HepG2 (cell line): ENCODE measurements around the gene SYMPK. TPM values are rescaled to one million over a fixed set of nuclear protein-coding genes. Genes with fewer than 3 reads are reported as not detected.
A peak's percentile ranks its signal among the peaks of the same experiment; 100 is the strongest.

ENCODE experiments used
- AGO2 ChIP-seq: fragments of 200-400 bp; formaldehyde crosslinking; optimal IDR thresholded peaks from 2 replicates; pipeline ENCODE3; 2017; ENCODE audit warnings: mild to moderate bottlenecking, low read depth, low read length, moderate library complexity
- BCL6 ChIP-seq: IDR thresholded peaks from 2 replicates; pipeline ENCODE4 v1.6.1; 2016; ENCODE audit warnings: missing genetic modification reagents, missing compliant biosample characterization
- CCDC6 ChIP-seq: sonication (generic); formaldehyde crosslinking; IDR thresholded peaks from 2 replicates; pipeline ENCODE4 v1.8.1; 2022; ENCODE audit warnings: mild to moderate bottlenecking, missing genetic modification reagents, moderate library complexity
- CEBPG ChIP-seq: IDR thresholded peaks from 2 replicates; pipeline ENCODE4 v1.6.1; 2016
- CENPT ChIP-seq: sonication (generic); formaldehyde crosslinking; IDR thresholded peaks from 2 replicates; pipeline ENCODE4 v1.8.0; 2022; ENCODE audit warnings: low read depth, mild to moderate bottlenecking, moderate library complexity, missing genetic modification reagents
- HINFP ChIP-seq: sonication (generic); formaldehyde crosslinking; IDR thresholded peaks from 2 replicates; pipeline ENCODE4 v1.4.0; 2020; ENCODE audit warnings: low read depth, mild to moderate bottlenecking, missing genetic modification reagents
- JDP2 ChIP-seq: sonication (generic); formaldehyde crosslinking; IDR thresholded peaks from 2 replicates; pipeline ENCODE4 v1.8.1; 2022; ENCODE audit warnings: missing genetic modification reagents, borderline replicate concordance
- KDM4B ChIP-seq: sonication (generic); formaldehyde crosslinking; IDR thresholded peaks from 2 replicates; pipeline ENCODE4 v1.4.0; 2020; ENCODE audit warnings: missing genetic modification reagents
- KLF16 ChIP-seq, 2 experiments: sonication (generic) in 1 of 2; formaldehyde crosslinking in 1 of 2; IDR thresholded peaks; 2 replicates each; pipeline versions ENCODE4 v1.6.1 to v1.8.0; 2016 to 2023; ENCODE audit warnings: missing genetic modification reagents in 2 of 2, missing compliant biosample characterization in 1 of 2
- MATR3 ChIP-seq: sonication (generic); formaldehyde crosslinking; IDR thresholded peaks from 2 replicates; pipeline ENCODE4 v1.4.0; 2020; ENCODE audit warnings: missing genetic modification reagents
- MYC ChIP-seq: sonication (generic); formaldehyde crosslinking; IDR thresholded peaks from 2 replicates; pipeline ENCODE4 v1.9.0; 2021; ENCODE audit warnings: missing genetic modification reagents, borderline replicate concordance
- NAIF1 ChIP-seq: sonication (generic); formaldehyde crosslinking; IDR thresholded peaks from 2 replicates; pipeline ENCODE4 v1.5.0; 2020; ENCODE audit warnings: mild to moderate bottlenecking, missing genetic modification reagents, borderline replicate concordance
- NFATC3 ChIP-seq: sonication (generic); formaldehyde crosslinking; IDR thresholded peaks from 2 replicates; pipeline ENCODE4 v1.5.1; 2020; ENCODE audit warnings: mild to moderate bottlenecking, missing genetic modification reagents
- NFKBIZ ChIP-seq: IDR thresholded peaks from 2 replicates; pipeline ENCODE4 v1.6.1; 2018; ENCODE audit warnings: missing genetic modification reagents, missing compliant biosample characterization
- RAD51 ChIP-seq: fragments of 450-650 bp; IDR thresholded peaks from 2 replicates; pipeline ENCODE4 v1.6.1; 2016; ENCODE audit warnings: borderline replicate concordance
- SNRNP70 ChIP-seq: fragments of 200-400 bp; formaldehyde crosslinking; IDR thresholded peaks from 2 replicates; pipeline ENCODE4 v1.6.1; 2017; ENCODE audit warnings: mild to moderate bottlenecking, low read depth, low read length, moderate library complexity
- ZBTB33 ChIP-seq: sonication (generic); formaldehyde crosslinking; IDR thresholded peaks from 2 replicates; pipeline ENCODE4 v1.4.0; 2020; ENCODE audit warnings: missing genetic modification reagents
- ZKSCAN8 ChIP-seq: IDR thresholded peaks from 2 replicates; pipeline ENCODE4 v1.6.1; 2016; ENCODE audit warnings: borderline replicate concordance, missing genetic modification reagents, missing compliant biosample characterization
- ZNF143 ChIP-seq: sonication (generic); formaldehyde crosslinking; IDR thresholded peaks from 2 replicates; pipeline ENCODE4 v1.4.0; 2020; ENCODE audit warnings: missing genetic modification reagents
- ZNF329 ChIP-seq: sonication (generic); formaldehyde crosslinking; IDR thresholded peaks from 2 replicates; pipeline ENCODE4 v1.9.0; 2021; ENCODE audit warnings: low read depth, mild to moderate bottlenecking, missing genetic modification reagents
- ZNF337 ChIP-seq: sonication (generic); formaldehyde crosslinking; IDR thresholded peaks from 2 replicates; pipeline ENCODE4 v1.5.1; 2020; ENCODE audit warnings: missing genetic modification reagents, low read depth, mild to moderate bottlenecking, borderline replicate concordance
- ZNF354B ChIP-seq: sonication (generic); formaldehyde crosslinking; IDR thresholded peaks from 2 replicates; pipeline ENCODE4 v1.8.0; 2022; ENCODE audit warnings: mild to moderate bottlenecking, missing genetic modification reagents
- ZNF772 ChIP-seq: sonication (generic); formaldehyde crosslinking; IDR thresholded peaks from 2 replicates; pipeline ENCODE4 v1.5.0; 2020; ENCODE audit warnings: mild to moderate bottlenecking, missing genetic modification reagents
- ZNF781 ChIP-seq: sonication (generic); formaldehyde crosslinking; IDR thresholded peaks from 2 replicates; pipeline ENCODE4 v1.5.1; 2020; ENCODE audit warnings: borderline replicate concordance, mild to moderate bottlenecking, missing genetic modification reagents; ENCODE audit errors: not compliant biosample characterization
- ZNF784 ChIP-seq: sonication (generic); formaldehyde crosslinking; IDR thresholded peaks from 2 replicates; pipeline ENCODE4 v1.5.1; 2020; ENCODE audit warnings: missing genetic modification reagents, mild to moderate bottlenecking, borderline replicate concordance
- ZNF792 ChIP-seq: IDR thresholded peaks from 2 replicates; pipeline ENCODE4 v1.6.1; 2016
- polyA plus RNA-seq, 8 experiments: library from polyadenylated mRNA; depleted of rRNA in 3 of 8; stranded (reverse) in 7 of 8; unstranded in 1 of 8; fragments of >200 nt; fragmentation: Illumina TruSeq in 4 of 8; extraction: Trizol in 4 of 8; gene quantifications; 2 replicates each; pipeline versions ENCODE4 v1.2.1 to v1.2.3, GENCODE V29; 2011 to 2016; ENCODE audit warnings: low read depth in 4 of 8, missing spikeins in 1 of 8, mixed read lengths in 1 of 8; ENCODE audit not compliant: insufficient read depth in 1 of 8
- total RNA-seq, 5 experiments: library from RNA; depleted of rRNA; stranded (reverse); fragments of >200 nt; fragmentation: Illumina TruSeq; extraction: Trizol; gene quantifications; 2 replicates each; pipeline ENCODE4 v1.2.3, GENCODE V29; 2016; ENCODE audit warnings: low read depth in 1 of 5

The SYMPK gene
- total and polyA plus RNA-seq, 2 of the 13 experiments (the other 11 are each of a cell fraction or from before 2014, with no cell fraction given), result 21.9 to 55.7 TPM

GRCh38 chr19:45770192-45771101, 92.5 kb downstream of the SYMPK start (continued):
- TF ChIP-seq ZBTB33 (CRISPR knock-in tag) (peak; percentile 12; the same call in 1 of the 2 replicates), BCL6 (no peak; the same call in 1 of the 2 replicates), KLF16 (CRISPR knock-in tag; IDR thresholded peaks at IDR 0.05) (peak in 1 of 2 experiments; percentile 80; a peak in 3 of 4 replicates), ZNF337 (peak; percentile 85), HINFP (no peak), SNRNP70 (0 out of 2 replicates have a peak, but pooled peaks have one; percentile 55), ZNF772 (CRISPR knock-in tag) (no peak), CEBPG (CRISPR knock-in tag) (no peak), NAIF1 (CRISPR knock-in tag) (no peak), JDP2 (peak; percentile 43; the same call in 1 of the 2 replicates), KDM4B (CRISPR knock-in tag) (peak; percentile 69; the same call in 1 of the 2 replicates), ZNF329 (0 out of 2 replicates have a peak, but pooled peaks have one; percentile 40), MYC (CRISPR knock-in tag) (peak; percentile 71), AGO2 (peak; percentile 98), ZNF354B (CRISPR knock-in tag) (no peak), CENPT (CRISPR knock-in tag) (no peak; the same call in 1 of the 2 replicates), RAD51 (no peak), ZNF143 (CRISPR knock-in tag) (peak; percentile 42; the same call in 1 of the 2 replicates), CCDC6 (CRISPR knock-in tag) (peak; percentile 95), NFKBIZ (CRISPR knock-in tag) (0 out of 2 replicates have a peak, but pooled peaks have one; percentile 18), ZNF784 (peak; percentile 96), MATR3 (CRISPR knock-in tag) (no peak), ZNF792 (CRISPR knock-in tag) (peak; percentile 70; the same call in 1 of the 2 replicates), ZKSCAN8 (CRISPR knock-in tag) (peak; percentile 41; the same call in 1 of the 2 replicates), ZNF781 (CRISPR knock-in tag) (peak; percentile 83), NFATC3 (CRISPR knock-in tag) (peak; percentile 87; the same call in 1 of the 2 replicates)
